HepG2 (cell line): Measurements from ENCODE around the gene FAM124A. TPM values are rescaled to one million over a fixed set of nuclear protein-coding genes. Genes with fewer than 3 reads are reported as not detected.

Experiments
- ATAC-seq: fragments of 200-7000 bp; cut with Tn5 transposase; 3 replicates; pipeline ENCODE4 v1.9.1; 2020; ENCODE audit warnings: mild to moderate bottlenecking, moderate library complexity
- BruUV-seq: library from RNA; stranded (reverse); fragments of 400-500 nt; replicated peaks from 2 replicates; lab custom pipeline; 2021; lab: Mats Ljungman, UMichigan
- CTCF ChIA-PET: fragments of 300-600 bp; formaldehyde crosslinking; extraction: SDS; loops from one replicate; lab custom pipeline; 2021; ENCODE audit warnings: low total read pairs, inconsistent platforms, low intra/inter-chr PET ratio; lab: Yijun Ruan, JAX
- POLR2A ChIA-PET: fragments of 350-600 bp; sonication (Branson Sonifier 250); formaldehyde crosslinking; loops from one replicate; lab custom pipeline; 2020; ENCODE audit warnings: antibody characterized with exemption, inconsistent platforms; lab: Yijun Ruan, JAX
- DNase-seq: peaks from one replicate; pipeline ENCODE4 v3.0.0-alpha.2; 2015; ENCODE audit warnings: low spot score
- FAIRE-seq: peaks from 3 replicates; lab custom pipeline; 2011; peaks lifted over from hg19 to GRCh38; lab: Jason Lieb, UNC
- H2AFZ ChIP-seq: one replicate; pipeline ENCODE4 v1.6.1; 2011; ENCODE audit warnings: low read length, inconsistent platforms
- H3K27ac ChIP-seq: fragments of 300-600 bp; 3 replicates; pipeline ENCODE4 v1.8.0; 2011; ENCODE audit warnings: mixed run types, mild to moderate bottlenecking, mixed read lengths, low read length, inconsistent platforms; ENCODE audit not compliant: insufficient read depth; ENCODE audit errors: extremely low read length
- H3K27me3 ChIP-seq, 2 experiments: fragments of 200-600 bp in 1 of 2; 2 replicates in 1 of 2; 3 replicates in 1 of 2; pipeline versions ENCODE4 v1.6.0 to v1.8.0; 2011; ENCODE audit warnings: low read length in 2 of 2, mild to moderate bottlenecking in 2 of 2, moderate library complexity in 2 of 2, inconsistent platforms in 1 of 2; ENCODE audit not compliant: insufficient read depth in 2 of 2, control insufficient read depth in 1 of 2
- H3K36me3 ChIP-seq, 2 experiments: fragments of 200-600 bp in 1 of 2; replicated peaks in 1 of 2; 2 replicates in 1 of 2; 3 replicates in 1 of 2; pipeline versions ENCODE4 v1.5.1 to v1.8.0; 2011; ENCODE audit warnings: low read length in 2 of 2, inconsistent platforms in 1 of 2; ENCODE audit not compliant: insufficient read depth in 2 of 2, control insufficient read depth in 1 of 2
- H3K4me1 ChIP-seq: 2 replicates; pipeline ENCODE4 v1.5.1; 2012; ENCODE audit warnings: low read length, inconsistent platforms; ENCODE audit not compliant: insufficient read depth
- H3K4me2 ChIP-seq: 2 replicates; pipeline ENCODE4 v1.6.0; 2011; ENCODE audit warnings: low read depth, low read length, inconsistent platforms
- H3K4me3 ChIP-seq, 3 experiments: fragments of 200-600 bp in 1 of 3; sonication (generic), shearing (Covaris generic) in 1 of 3; replicated peaks in 1 of 3; 2 replicates each; pipeline ENCODE4 v1.5.1; 2011 to 2016; ENCODE audit warnings: low read length in 3 of 3, inconsistent platforms in 2 of 3, low read depth in 2 of 3, mild to moderate bottlenecking in 2 of 3, control low read depth in 1 of 3, mixed read lengths in 1 of 3; ENCODE audit not compliant: insufficient read depth in 1 of 3
- H3K79me2 ChIP-seq: one replicate; pipeline ENCODE4 v1.6.1; 2011; ENCODE audit warnings: low read length, inconsistent platforms; ENCODE audit not compliant: insufficient read depth
- H3K9ac ChIP-seq: 2 replicates; pipeline ENCODE4 v1.6.0; 2011; ENCODE audit warnings: mild to moderate bottlenecking, low read depth, low read length, inconsistent platforms; ENCODE audit not compliant: insufficient read depth
- H3K9me3 ChIP-seq: 2 replicates; pipeline ENCODE4 v1.5.1; 2012; ENCODE audit warnings: mild to moderate bottlenecking, low read length
- H4K20me1 ChIP-seq: 2 replicates; pipeline ENCODE4 v1.6.0; 2011; ENCODE audit warnings: inconsistent platforms, mild to moderate bottlenecking, low read length, moderate library complexity; ENCODE audit not compliant: insufficient read depth
- BCL6 ChIP-seq: IDR thresholded peaks from 2 replicates; pipeline ENCODE4 v1.6.1; 2016; ENCODE audit warnings: missing genetic modification reagents, missing compliant biosample characterization
- LCORL ChIP-seq, 2 experiments: fragments of 450-650 bp in 1 of 2; sonication (generic) in 1 of 2; formaldehyde crosslinking in 1 of 2; IDR thresholded peaks; 2 replicates each; pipeline versions ENCODE4 v1.5.0 to v1.6.1; 2017 to 2020; ENCODE audit warnings: antibody characterized with exemption in 1 of 2, missing genetic modification reagents in 1 of 2
- MZF1 ChIP-seq: sonication (generic); formaldehyde crosslinking; IDR thresholded peaks from 2 replicates; pipeline ENCODE4 v1.8.1; 2023; ENCODE audit warnings: mild to moderate bottlenecking, missing genetic modification reagents, borderline replicate concordance
- NR2F2 ChIP-seq: IDR thresholded peaks from 2 replicates; pipeline ENCODE4 v1.6.1; 2012; ENCODE audit warnings: low read depth, inconsistent platforms, borderline replicate concordance
- SOX6 ChIP-seq, 2 experiments: fragments of 450-650 bp in 1 of 2; sonication (generic) in 1 of 2; formaldehyde crosslinking in 1 of 2; IDR thresholded peaks; 2 replicates each; pipeline versions ENCODE4 v1.4.0 to v1.6.1; 2017 to 2020; ENCODE audit warnings: antibody characterized with exemption in 1 of 2, mild to moderate bottlenecking in 1 of 2, missing genetic modification reagents in 1 of 2
- SSRP1 ChIP-seq: IDR thresholded peaks from 2 replicates; pipeline ENCODE4 v1.6.1; 2016; ENCODE audit warnings: control low read depth
- ZFX ChIP-seq: sonication (generic); formaldehyde crosslinking; IDR thresholded peaks from 2 replicates; pipeline ENCODE4 v1.4.0; 2020; ENCODE audit warnings: mild to moderate bottlenecking, low read depth, missing genetic modification reagents, moderate library complexity
- ZNF24 ChIP-seq: fragments of 450-650 bp; IDR thresholded peaks from 2 replicates; pipeline ENCODE4 v1.6.1; 2017; ENCODE audit warnings: antibody characterized with exemption, mild to moderate bottlenecking
- ZNF251 ChIP-seq: sonication (generic); formaldehyde crosslinking; IDR thresholded peaks from 2 replicates; pipeline ENCODE4 v1.9.0; 2021; ENCODE audit warnings: mild to moderate bottlenecking, missing genetic modification reagents
- ZNF431 ChIP-seq: sonication (generic); formaldehyde crosslinking; IDR thresholded peaks from 2 replicates; pipeline ENCODE4 v1.9.0; 2022; ENCODE audit warnings: missing genetic modification reagents, low read depth, mild to moderate bottlenecking, borderline replicate concordance
- in situ Hi-C: cut with HindIII; loops from 2 replicates; pipeline ENCODE4 v1.10.0; 2017; ENCODE audit warnings: low pct_unique_long_range_greater_than_20kb; ENCODE audit not compliant: extremely low pct_ligation_motif_present
- intact Hi-C: fragments of 100-400 bp; cut with micrococcal nuclease; formaldehyde crosslinking; loops from one replicate; pipeline ENCODE4 v1.10.0; 2022; ENCODE audit not compliant: unreplicated experiment
- polyA plus RNA-seq, 8 experiments: library from polyadenylated mRNA; depleted of rRNA in 3 of 8; stranded (reverse) in 7 of 8; unstranded in 1 of 8; fragments of >200 nt; fragmentation: Illumina TruSeq in 4 of 8; extraction: Trizol in 4 of 8; gene quantifications; 2 replicates each; pipeline versions ENCODE4 v1.2.1 to v1.2.3, GENCODE V29; 2011 to 2016; ENCODE audit warnings: low read depth in 4 of 8, missing spikeins in 1 of 8, mixed read lengths in 1 of 8; ENCODE audit not compliant: insufficient read depth in 1 of 8
- total RNA-seq, 5 experiments: library from RNA; depleted of rRNA; stranded (reverse); fragments of >200 nt; fragmentation: Illumina TruSeq; extraction: Trizol; gene quantifications; 2 replicates each; pipeline ENCODE4 v1.2.3, GENCODE V29; 2016; ENCODE audit warnings: low read depth in 1 of 5
- TF ChIP-seq, protein P1 (sequence below): sonication (generic); formaldehyde crosslinking; conservative IDR thresholded peaks from 2 replicates; pipeline ENCODE4 v1.4.0; 2020; ENCODE audit warnings: missing genetic modification reagents

Gene FAM124A
- total and polyA plus RNA-seq, 2 of the 13 experiments (the other 11 are each of a cell fraction or from before 2014, with no cell fraction given), result not detected

DNA sequence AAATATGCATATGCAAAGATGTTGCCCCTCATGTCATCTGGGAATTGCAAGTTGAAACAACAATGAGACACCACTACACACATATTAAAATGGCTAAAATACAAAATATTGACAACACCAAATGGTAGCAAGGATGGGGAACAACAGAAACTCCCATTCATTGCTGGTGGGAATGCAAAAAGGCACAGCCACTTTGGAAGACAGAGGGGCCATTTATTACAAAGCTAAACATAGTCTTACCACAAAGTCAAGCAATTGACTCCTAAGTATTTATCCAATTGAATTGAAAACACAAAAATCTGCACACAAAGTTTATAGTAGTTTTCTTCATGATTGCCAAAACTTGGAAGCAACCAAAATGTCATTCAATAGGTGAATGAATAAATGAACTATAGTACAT lies 111.2 kb downstream of the FAM124A start:
- Histone ChIP-seq H3K9me3 (no peaks in the 10 kb centered on the region), H3K27me3 (no peaks in the 10 kb centered on the region), H3K36me3 (no peaks in the 10 kb centered on the region), H3K4me3 (no peak overlapping the region), H4K20me1 (no peaks in the 10 kb centered on the region), H3K9ac (no peak overlapping the region), H3K79me2 (no peaks in the 10 kb centered on the region), H2AFZ (no peak overlapping the region), H3K4me2 (no peak overlapping the region), H3K27ac (no peak overlapping the region), H3K4me1 (no peaks in the 10 kb centered on the region)
- ChIA-PET CTCF (no interaction called here), POLR2A (no interaction called here)
- no peak for TF ChIP-seq ZNF431
- TF ChIP-seq LCORL (IDR thresholded peaks at IDR 0.05), result no peak
- no peak for TF ChIP-seq LCORL (CRISPR knock-in tag; IDR thresholded peaks at IDR 0.05)
- TF ChIP-seq MZF1 (CRISPR knock-in tag), result no peak
- TF ChIP-seq BCL6 (CRISPR knock-in tag), result no peak
- TF ChIP-seq ZNF24, result no peak
- TF ChIP-seq, protein P1, sequence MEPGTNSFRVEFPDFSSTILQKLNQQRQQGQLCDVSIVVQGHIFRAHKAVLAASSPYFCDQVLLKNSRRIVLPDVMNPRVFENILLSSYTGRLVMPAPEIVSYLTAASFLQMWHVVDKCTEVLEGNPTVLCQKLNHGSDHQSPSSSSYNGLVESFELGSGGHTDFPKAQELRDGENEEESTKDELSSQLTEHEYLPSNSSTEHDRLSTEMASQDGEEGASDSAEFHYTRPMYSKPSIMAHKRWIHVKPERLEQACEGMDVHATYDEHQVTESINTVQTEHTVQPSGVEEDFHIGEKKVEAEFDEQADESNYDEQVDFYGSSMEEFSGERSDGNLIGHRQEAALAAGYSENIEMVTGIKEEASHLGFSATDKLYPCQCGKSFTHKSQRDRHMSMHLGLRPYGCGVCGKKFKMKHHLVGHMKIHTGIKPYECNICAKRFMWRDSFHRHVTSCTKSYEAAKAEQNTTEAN, result no peak
- TF ChIP-seq ZNF251 (CRISPR knock-in tag), result no peak
- no peak for TF ChIP-seq ZFX (CRISPR knock-in tag)
- no peak for TF ChIP-seq NR2F2
- TF ChIP-seq SOX6 (IDR thresholded peaks at IDR 0.05), result no peak
- no peak for TF ChIP-seq SOX6 (CRISPR knock-in tag; IDR thresholded peaks at IDR 0.05)
- no peak for TF ChIP-seq SSRP1 (CRISPR knock-in tag)
- in situ Hi-C loops (no loop called here), intact Hi-C loops (no loop called here)
- BruUV-seq, result no TSS peak
- ATAC-seq, result no peak
- DNase-seq, result no peak
- no peak for FAIRE-seq
